Stimulated activated CD8-positive, alpha-beta memory T cell treated with anti-CD3 and anti-CD28 coated beads, Interleukin-15, amount 100 ng/mL, for 4 hours (primary cell): Measurements from ENCODE around the gene BCL2L15.
A peak's percentile ranks its signal among the peaks of the same experiment; 100 is the strongest.
"Not testable (repeated sequence)": the region's sequence is repeated elsewhere in the genome, so short reads cannot be mapped to it uniquely, and the experiment has no call there.

ENCODE experiments used
- DNase-seq, 2 donors: peaks; one replicate each; pipeline ENCODE4 v3.0.0-alpha.2; 2020; ENCODE audit warnings: low read depth in 2 of 2

BCL2L15 gene

GRCh38 chr1:113871597-113872113 lies 15.7 kb downstream of the BCL2L15 start, which contains the start of gene PTPN22:
Gene PTPN22, minus strand, starts transcription at chr1:113871712.
- peak; percentile 55 to 80 for DNase-seq

GRCh38 chr1:113870778-113871177 lies 16.6 kb downstream of the BCL2L15 start:
- DNase-seq: no peak

GRCh38 chr1:113868387-113869083 lies 18.8 kb downstream of the BCL2L15 start:
- no peak for DNase-seq

- DNase-seq: no peak
Measured at GRCh38 chr1:113861641-113862040, 25.7 kb downstream of the BCL2L15 start.

GRCh38 chr1:113860891-113861290 lies 26.5 kb downstream of the BCL2L15 start:
- no peak for DNase-seq

GRCh38 chr1:113859478-113860175 lies 27.8 kb downstream of the BCL2L15 start:
- DNase-seq: no peak

- DNase-seq: no peak
Measured at GRCh38 chr1:113858982-113859381, 28.4 kb downstream of the BCL2L15 start.

- DNase-seq: no peak
Measured at GRCh38 chr1:113858418-113858817, 29.0 kb downstream of the BCL2L15 start.

GRCh38 chr1:113857776-113858175 lies 29.6 kb downstream of the BCL2L15 start:
- DNase-seq: no peak

- DNase-seq: no peak
Measured at GRCh38 chr1:113856401-113856790, 31.0 kb downstream of the BCL2L15 start.

GRCh38 chr1:113855630-113856400 lies 31.6 kb downstream of the BCL2L15 start:
- DNase-seq: no peak

- DNase-seq: no peak
Measured at GRCh38 chr1:113854234-113854633, 33.1 kb downstream of the BCL2L15 start.

- not testable (repeated sequence) for DNase-seq
Measured at GRCh38 chr1:113852694-113853093, 34.7 kb downstream of the BCL2L15 start.

GRCh38 chr1:113850127-113850796 lies 37.1 kb downstream of the BCL2L15 start:
- no peak for DNase-seq

GRCh38 chr1:113849072-113849471 lies 38.3 kb downstream of the BCL2L15 start:
- no peak for DNase-seq

GRCh38 chr1:113846391-113847035 lies 40.9 kb downstream of the BCL2L15 start:
- DNase-seq: no peak

- no peak for DNase-seq
Measured at GRCh38 chr1:113836534-113836933, 50.8 kb downstream of the BCL2L15 start.

GRCh38 chr1:113835686-113836290 lies 51.6 kb downstream of the BCL2L15 start:
- DNase-seq: no peak

GRCh38 chr1:113834716-113835115 lies 52.7 kb downstream of the BCL2L15 start:
- DNase-seq: no peak
